CD4-positive, alpha-beta T cell (primary cell): ENCODE measurements around the gene LPP. TPM values are rescaled to one million over a fixed set of nuclear protein-coding genes. Genes with fewer than 3 reads are reported as not detected.

Experiments used
- ATAC-seq: fragments of 200-7000 bp; cut with Tn5 transposase; one replicate; pipeline ENCODE4 v1.10.0; 2022; ENCODE audit warnings: mild to moderate bottlenecking; ENCODE audit not compliant: poor library complexity
- CTCF ChIA-PET: fragments of 350-600 bp; sonication (Branson Sonifier 250); formaldehyde crosslinking; loops from one replicate; lab custom pipeline; 2021; ENCODE audit warnings: antibody characterized with exemption, inconsistent platforms; lab: Charles Lee
- POLR2A ChIA-PET: fragments of 350-600 bp; sonication (Branson Sonifier 250); formaldehyde crosslinking; loops from one replicate; lab custom pipeline; 2021; ENCODE audit warnings: antibody characterized with exemption, inconsistent platforms; lab: Charles Lee
- DNase-seq, 14 experiments: peaks; one replicate each; pipeline ENCODE4 v3.0.0-alpha.2; 2013 to 2020; ENCODE audit warnings: mixed read lengths in 2 of 14
- H3K27ac ChIP-seq, 2 donors: one replicate each; pipeline versions ENCODE4 v1.5.1 to v1.7.0; 2013; ENCODE audit warnings: low read length in 2 of 2, low read depth in 1 of 2, mild to moderate bottlenecking in 1 of 2
- H3K27me3 ChIP-seq, 2 experiments: 1 replicate in 1 of 2; 2 replicates in 1 of 2; pipeline versions ENCODE4 v1.6.1 to v1.7.0; 2013; ENCODE audit warnings: low read length in 2 of 2, control low read depth in 1 of 2, mild to moderate bottlenecking in 1 of 2, moderate library complexity in 1 of 2; ENCODE audit not compliant: insufficient read depth in 2 of 2, control insufficient read depth in 1 of 2
- H3K36me3 ChIP-seq: one replicate; pipeline ENCODE4 v1.6.1; 2013; ENCODE audit warnings: low read length, control low read depth; ENCODE audit not compliant: insufficient read depth
- H3K4me1 ChIP-seq: one replicate; pipeline ENCODE4 v1.6.1; 2013; ENCODE audit warnings: low read length, control low read depth; ENCODE audit not compliant: insufficient read depth
- H3K4me3 ChIP-seq: one replicate; pipeline ENCODE4 v1.5.1; 2013; ENCODE audit warnings: mild to moderate bottlenecking, low read length, moderate library complexity
- H3K9me3 ChIP-seq, 2 experiments: 1 replicate in 1 of 2; 2 replicates in 1 of 2; pipeline versions ENCODE4 v1.6.1 to v1.7.0; 2013; ENCODE audit warnings: low read length in 2 of 2, mild to moderate bottlenecking in 2 of 2, control low read depth in 1 of 2, moderate library complexity in 1 of 2; ENCODE audit not compliant: control insufficient read depth in 1 of 2, insufficient read depth in 1 of 2
- H3K27ac Mint-ChIP-seq: one replicate; pipeline ENCODE4 v1.8.0; 2020; ENCODE audit warnings: mixed read lengths
- H3K27me3 Mint-ChIP-seq: one replicate; pipeline ENCODE4 v1.8.0; 2021; ENCODE audit warnings: mixed read lengths
- H3K36me3 Mint-ChIP-seq: one replicate; pipeline ENCODE4 v1.8.0; 2021; ENCODE audit warnings: low read depth, mixed read lengths
- H3K4me1 Mint-ChIP-seq: one replicate; pipeline ENCODE4 v1.8.0; 2021; ENCODE audit warnings: low read depth, mixed read lengths
- H3K4me3 Mint-ChIP-seq: one replicate; pipeline ENCODE4 v1.8.0; 2020; ENCODE audit warnings: mild to moderate bottlenecking, mixed read lengths
- H3K9me3 Mint-ChIP-seq: one replicate; pipeline ENCODE4 v1.8.0; 2020; ENCODE audit warnings: mixed read lengths
- CTCF ChIP-seq: fragments of 200-600 bp; IDR thresholded peaks from one replicate; pipeline ENCODE4 v1.8.0; 2022; ENCODE audit warnings: antibody characterized with exemption, mild to moderate bottlenecking
- intact Hi-C, 2 experiments: fragments of 100-400 bp; cut with DNase I in 1 of 2; cut with micrococcal nuclease in 1 of 2; formaldehyde crosslinking; loops; one replicate each; pipeline versions ENCODE4 v1.15.1 to v1.9.0; 2023 to 2025; cut with DNase I, micrococcal nuclease
- total RNA-seq, 174 experiments: library from RNA in 2 of 174; stranded (reverse) in 2 of 174; gene quantifications; one replicate each; pipeline ENCODE4 v1.2.3 and lab custom pipeline; 2021 to 2026

The LPP gene
- total RNA-seq, 2 experiments from 2014 or later: 45.6 to 45.9 TPM

DNA sequence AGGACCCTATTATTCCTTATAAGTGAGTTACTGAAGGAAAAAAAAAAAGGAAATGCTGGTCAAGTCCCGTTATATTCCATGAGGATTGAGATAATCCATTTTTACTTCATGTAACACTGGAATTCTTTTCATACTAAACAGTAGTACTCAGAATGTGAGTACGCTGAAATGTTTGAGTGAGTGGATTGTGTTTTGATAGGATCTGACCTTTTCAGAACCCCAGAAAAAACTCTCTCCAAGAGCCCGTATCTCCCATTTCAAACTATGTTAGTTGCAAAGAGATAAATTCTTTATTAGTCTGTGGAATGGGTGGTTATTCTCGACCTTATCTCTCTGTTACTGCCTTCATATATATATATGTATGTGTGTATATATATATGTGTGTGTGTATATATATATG, 2.5 kb upstream of the LPP start:
- intact Hi-C loops: loop anchor here (2.0 to 10.0 kb wide), 3 partner anchors 193 to 986 kb away; partner anchors contain the start of gene BCL6 (in 1 of the 2)
- no peaks in the 10 kb centered on the region for H3K9me3 Mint-ChIP-seq
- no peak for DNase-seq
- peaks cover 4% of the 10 kb centered on the region for H3K36me3 Mint-ChIP-seq
- Histone ChIP-seq H3K27ac (no peak overlapping the region), H3K4me3 (no peak overlapping the region), H3K4me1 (peaks cover 35% of the 10 kb centered on the region), H3K36me3 (no peaks in the 10 kb centered on the region), H3K9me3 (no peaks in the 10 kb centered on the region), H3K27me3 (no peaks in the 10 kb centered on the region)
- TF ChIP-seq CTCF: no peak
- ChIA-PET CTCF (interaction anchor here (4.4 kb wide), 1 partner anchor 412 kb away, joined by 32 read pairs; no protein-coding TSS in a partner anchor), POLR2A (no interaction called here)
- no peaks in the 10 kb centered on the region for H3K27me3 Mint-ChIP-seq
- H3K4me3 Mint-ChIP-seq: no peak overlapping the region
- no peak for ATAC-seq
- H3K27ac Mint-ChIP-seq: no peak overlapping the region
- peaks cover 49% of the 10 kb centered on the region for H3K4me1 Mint-ChIP-seq

DNA sequence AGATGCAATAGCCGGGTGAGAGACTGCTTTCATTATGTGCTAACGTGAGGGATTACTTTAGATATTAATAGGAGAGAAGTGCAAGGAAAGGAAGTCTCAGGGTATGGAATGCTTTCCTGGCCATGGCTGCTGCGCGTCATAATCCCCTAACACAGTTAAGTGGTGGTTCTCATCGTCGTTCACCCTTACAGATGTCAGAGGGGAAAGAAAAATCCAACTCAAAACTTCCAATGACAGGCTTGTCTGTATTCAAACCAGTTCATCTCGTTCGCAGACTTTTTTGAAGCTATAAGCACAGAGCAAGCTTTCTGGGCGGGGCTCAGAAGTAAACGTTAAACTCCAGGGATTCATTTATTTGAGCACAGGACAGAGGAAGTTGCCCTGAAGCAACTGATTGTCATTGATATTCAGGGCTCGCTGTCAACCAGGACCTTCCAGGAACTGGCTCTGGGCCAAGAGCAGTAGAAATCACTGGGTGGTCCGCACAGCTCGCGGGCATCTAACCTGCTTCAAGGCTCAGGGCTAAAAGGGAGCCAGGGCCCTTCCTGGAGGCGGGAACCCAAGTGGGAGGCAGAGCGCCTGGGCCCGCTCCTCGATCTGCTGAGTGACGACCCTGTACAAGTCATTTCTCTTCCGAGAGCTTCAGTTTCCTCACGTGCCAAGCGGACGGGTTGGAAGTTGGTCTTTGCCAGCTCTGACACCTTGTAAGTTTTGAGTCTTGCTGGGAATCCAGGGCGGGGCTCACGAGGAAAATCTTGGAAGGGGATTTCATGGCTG, 1.1 kb upstream of the LPP start:
- peaks cover 45% of the 10 kb centered on the region for H3K4me1 ChIP-seq
- peaks cover 4% of the 10 kb centered on the region for H3K36me3 Mint-ChIP-seq
- H3K9me3 Mint-ChIP-seq: no peaks in the 10 kb centered on the region
- H3K4me1 Mint-ChIP-seq: peaks cover 58% of the 10 kb centered on the region
- peak overlapping the region in 1 of 2 donors; percentile 37 for H3K27ac ChIP-seq
- no peaks in the 10 kb centered on the region for H3K27me3 Mint-ChIP-seq
- H3K9me3 ChIP-seq: no peaks in the 10 kb centered on the region
- intact Hi-C loops: loop anchor here (5.0 to 10.0 kb wide), 2 partner anchors 192 to 984 kb away; no protein-coding TSS in a partner anchor
- POLR2A ChIA-PET: interaction anchor here (0.7 to 4.1 kb wide), 11 partner anchors 11 to 979 kb away, joined by 3 to 28 read pairs (median 3); partner anchors contain the start of gene BCL6
- peak overlapping the region; percentile 83 for H3K27ac Mint-ChIP-seq
- no peak for ATAC-seq
- H3K4me3 Mint-ChIP-seq: peak overlapping the region; percentile 96
- peak in 4 of 14 experiments; percentile 9 to 44 (median 24) for DNase-seq
- TF ChIP-seq CTCF: no peak
- no peaks in the 10 kb centered on the region for H3K27me3 ChIP-seq
- CTCF ChIA-PET: interaction anchor here (1.2 to 4.4 kb wide), 3 partner anchors 178 to 413 kb away, joined by 3 to 32 read pairs (median 5); no protein-coding TSS in a partner anchor
- no peaks in the 10 kb centered on the region for H3K36me3 ChIP-seq
- H3K4me3 ChIP-seq: peak overlapping the region; percentile 87

GRCh38 chr3:188153437-188154013, 432 bp upstream of the LPP start:
- H3K36me3 ChIP-seq: no peaks in the 10 kb centered on the region

More at GRCh38 chr3:188153437-188154013, 432 bp upstream of the LPP start:
- Histone ChIP-seq H3K27ac (peak overlapping the region; percentile 37 to 85), H3K4me1 (peaks cover 46% of the 10 kb centered on the region), H3K9me3 (no peaks in the 10 kb centered on the region), H3K4me3 (peak overlapping the region; percentile 87), H3K27me3 (no peaks in the 10 kb centered on the region)
- DNase-seq: peak in 10 of 14 experiments; percentile 15 to 86 (median 40)
- no peak for TF ChIP-seq CTCF
- peaks cover 4% of the 10 kb centered on the region for H3K36me3 Mint-ChIP-seq
- POLR2A ChIA-PET: interaction anchor here (0.7 to 4.1 kb wide), 13 partner anchors 10 to 979 kb away, joined by 3 to 28 read pairs (median 3); partner anchors contain the start of gene BCL6
- CTCF ChIA-PET: interaction anchor here (1.2 to 4.4 kb wide), 3 partner anchors 179 to 414 kb away, joined by 3 to 32 read pairs (median 5); no protein-coding TSS in a partner anchor
- intact Hi-C loops: loop anchor here (2.0 to 10.0 kb wide), 4 partner anchors 17 to 984 kb away; no protein-coding TSS in a partner anchor
- ATAC-seq: peak; percentile 27
- H3K4me1 Mint-ChIP-seq: peaks cover 57% of the 10 kb centered on the region
- H3K27ac Mint-ChIP-seq: peak overlapping the region; percentile 83
- peak overlapping the region; percentile 96 for H3K4me3 Mint-ChIP-seq
- H3K27me3 Mint-ChIP-seq: no peaks in the 10 kb centered on the region
- H3K9me3 Mint-ChIP-seq: no peaks in the 10 kb centered on the region
